NB4 (cell line): ENCODE data around the gene NRTN.

ENCODE experiments used
- CTCF ChIP-seq: IDR thresholded peaks from one replicate; pipeline ENCODE4 v1.5.1; 2012; ENCODE audit warnings: low read depth, low read length
- POLR2A ChIP-seq: IDR thresholded peaks from 2 replicates; pipeline ENCODE4 v1.6.1; 2011; ENCODE audit warnings: mild to moderate bottlenecking; ENCODE audit not compliant: insufficient read length; ENCODE audit errors: extremely low read depth

DNA sequence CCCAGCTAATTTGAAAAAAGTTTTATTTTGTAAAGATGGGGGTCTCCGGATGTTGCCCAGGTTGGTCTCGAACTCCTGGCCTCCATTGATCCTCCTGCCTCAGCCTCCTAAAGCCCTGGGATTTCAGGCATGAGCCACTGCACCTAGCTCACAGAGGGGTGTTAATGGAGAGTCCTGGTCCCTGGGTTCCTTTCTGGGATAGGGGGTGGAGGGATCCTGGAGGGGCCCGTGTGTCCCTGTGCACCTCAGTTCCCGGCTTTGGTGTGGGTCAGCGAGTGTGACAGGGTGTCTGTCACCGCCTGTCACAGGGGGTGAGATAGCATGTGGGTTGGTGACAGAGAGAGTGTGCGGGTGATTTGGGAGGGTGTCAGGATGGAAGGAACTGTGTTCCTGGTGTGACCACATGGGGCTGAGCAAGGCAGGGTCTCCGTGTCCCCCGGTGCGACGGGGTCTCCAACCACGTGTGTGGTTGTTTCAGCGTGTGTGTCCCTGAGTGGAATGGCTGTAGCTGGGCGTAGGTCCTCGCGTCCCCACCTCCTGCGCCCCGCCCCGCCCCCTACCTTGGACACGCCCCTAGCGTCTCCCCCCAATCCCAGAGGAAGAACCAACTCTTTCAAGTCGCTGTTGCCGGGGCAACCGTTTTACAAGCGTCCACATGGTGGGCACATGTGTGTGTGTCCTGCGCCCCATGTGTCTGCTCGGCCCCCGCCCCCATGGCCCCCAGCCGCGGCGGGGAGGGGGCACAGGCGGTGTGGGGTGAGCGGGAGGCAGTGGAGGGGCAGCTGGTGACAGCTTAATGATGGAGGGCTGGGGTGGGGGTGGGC lies 2.9 kb upstream of the NRTN start:
- no peak for TF ChIP-seq CTCF
- no peak for TF ChIP-seq POLR2A
